IMR-90 (cell line): Measurements from ENCODE around the gene MFN2. TPM values are rescaled to one million over a fixed set of nuclear protein-coding genes. Genes with fewer than 3 reads are reported as not detected.

Experiments
- ATAC-seq: fragments of 200-7000 bp; cut with Tn5 transposase; 2 replicates; pipeline ENCODE4 v1.9.1; 2020; ENCODE audit warnings: low read depth, mild to moderate bottlenecking, moderate library complexity
- BruUV-seq: library from RNA; stranded (reverse); fragments of 400-500 nt; replicated peaks from 2 replicates; lab custom pipeline; 2021; lab: Mats Ljungman, UMichigan
- CTCF ChIA-PET: fragments of 300-600 bp; formaldehyde crosslinking; extraction: SDS; loops from one replicate; lab custom pipeline; 2021; ENCODE audit warnings: antibody characterized with exemption; lab: Yijun Ruan, JAX
- POLR2A ChIA-PET: fragments of 300-600 bp; sonication (Branson Sonifier 250); formaldehyde crosslinking; loops from one replicate; lab custom pipeline; 2022; ENCODE audit warnings: antibody characterized with exemption; ENCODE audit not compliant: unreplicated experiment; lab: Charles Lee
- DNase-seq: peaks from one replicate; pipeline ENCODE4 v3.0.0; 2013
- H2AFZ ChIP-seq: replicated peaks from 2 replicates; pipeline ENCODE3; 2013; ENCODE audit warnings: low read length, mild to moderate bottlenecking; ENCODE audit not compliant: poor library complexity
- H2AK5ac ChIP-seq: 2 replicates; pipeline ENCODE4 v1.6.1; 2013; ENCODE audit warnings: low read depth, low read length, inconsistent platforms
- H2AK9ac ChIP-seq: replicated peaks from 2 replicates; pipeline ENCODE3; 2013; ENCODE audit warnings: mild to moderate bottlenecking, low read depth, low read length, moderate library complexity; ENCODE audit not compliant: poor library complexity
- H2BK120ac ChIP-seq: 2 replicates; pipeline ENCODE4 v1.6.1; 2013; ENCODE audit warnings: low read depth, low read length, inconsistent platforms
- H2BK15ac ChIP-seq: 3 replicates; pipeline ENCODE4 v1.6.1; 2013; ENCODE audit warnings: low read depth, low read length, inconsistent platforms
- H2BK20ac ChIP-seq: 2 replicates; pipeline ENCODE4 v1.6.1; 2013; ENCODE audit warnings: low read depth, mild to moderate bottlenecking, inconsistent platforms, low read length, moderate library complexity
- H2BK5ac ChIP-seq: 2 replicates; pipeline ENCODE4 v1.6.1; 2013; ENCODE audit warnings: mild to moderate bottlenecking, low read depth, low read length, inconsistent platforms; ENCODE audit not compliant: poor library complexity, severe bottlenecking
- H3K14ac ChIP-seq: replicated peaks from 2 replicates; pipeline ENCODE4 v1.6.1; 2013; ENCODE audit warnings: low read depth, low read length, inconsistent platforms
- H3K18ac ChIP-seq: 2 replicates; pipeline ENCODE4 v1.6.1; 2013; ENCODE audit warnings: low read depth, low read length, control low read depth
- H3K23ac ChIP-seq: 2 replicates; pipeline ENCODE4 v1.6.1; 2013; ENCODE audit warnings: low read depth, low read length, inconsistent platforms
- H3K27ac ChIP-seq: 2 replicates; pipeline ENCODE4 v1.5.1; 2013; ENCODE audit warnings: mild to moderate bottlenecking, control low read depth, low read length; ENCODE audit not compliant: insufficient read depth
- H3K27me3 ChIP-seq: 2 replicates; pipeline ENCODE4 v1.6.1; 2013; ENCODE audit warnings: low read length; ENCODE audit not compliant: control insufficient read depth, insufficient read depth
- H3K36me3 ChIP-seq: 2 replicates; pipeline ENCODE4 v1.6.1; 2013; ENCODE audit warnings: low read length, mixed read lengths; ENCODE audit not compliant: control insufficient read depth, insufficient read depth
- H3K4ac ChIP-seq: 2 replicates; pipeline ENCODE4 v1.6.1; 2013; ENCODE audit warnings: low read depth, low read length, inconsistent platforms
- H3K4me1 ChIP-seq: 2 replicates; pipeline ENCODE4 v1.6.1; 2013; ENCODE audit warnings: low read length, mixed read lengths; ENCODE audit not compliant: control insufficient read depth, insufficient read depth
- H3K4me2 ChIP-seq: 2 replicates; pipeline ENCODE4 v1.6.1; 2013; ENCODE audit warnings: low read depth, mild to moderate bottlenecking, control low read depth, low read length, moderate library complexity
- H3K4me3 ChIP-seq: 2 replicates; pipeline ENCODE4 v1.5.1; 2013; ENCODE audit warnings: low read depth, mild to moderate bottlenecking, control low read depth, low read length, moderate library complexity; ENCODE audit not compliant: insufficient read depth
- H3K56ac ChIP-seq: 2 replicates; pipeline ENCODE4 v1.6.1; 2013; ENCODE audit warnings: low read length, inconsistent platforms; ENCODE audit not compliant: insufficient read depth; ENCODE audit errors: extremely low read depth
- H3K79me1 ChIP-seq, 2 experiments: 2 replicates each; pipeline ENCODE4 v1.6.1; 2013; ENCODE audit warnings: low read length in 2 of 2, inconsistent platforms in 1 of 2, low read depth in 1 of 2
- H3K9ac ChIP-seq: 2 replicates; pipeline ENCODE4 v1.6.1; 2013; ENCODE audit warnings: low read depth, low read length, control low read depth
- H3K9me1 ChIP-seq: 2 replicates; pipeline ENCODE4 v1.6.1; 2013; ENCODE audit warnings: low read length, inconsistent platforms; ENCODE audit not compliant: insufficient read depth
- H3K9me3 ChIP-seq: 2 replicates; pipeline ENCODE4 v1.6.1; 2013; ENCODE audit warnings: low read length; ENCODE audit not compliant: control insufficient read depth, insufficient read depth
- H4K20me1 ChIP-seq: 2 replicates; pipeline ENCODE4 v1.6.1; 2013; ENCODE audit warnings: low read length, inconsistent platforms; ENCODE audit not compliant: insufficient read depth
- H4K5ac ChIP-seq: 2 replicates; pipeline ENCODE4 v1.6.1; 2013; ENCODE audit warnings: mild to moderate bottlenecking, low read depth, low read length, control low read depth
- H4K8ac ChIP-seq, 2 experiments: 2 replicates each; pipeline ENCODE4 v1.6.1; 2013; ENCODE audit warnings: low read depth in 2 of 2, low read length in 2 of 2, control low read depth in 1 of 2, inconsistent platforms in 1 of 2
- H4K91ac ChIP-seq: 2 replicates; pipeline ENCODE4 v1.6.1; 2013; ENCODE audit warnings: low read depth, low read length, inconsistent platforms; ENCODE audit not compliant: insufficient read depth
- BHLHE40 ChIP-seq: fragments of 150-350 bp; IDR thresholded peaks from 2 replicates; pipeline ENCODE4 v1.6.1; 2016; ENCODE audit warnings: mild to moderate bottlenecking, low read depth, low read length
- CEBPB ChIP-seq: IDR thresholded peaks from 2 replicates; pipeline ENCODE4 v1.6.1; 2012; ENCODE audit warnings: low read depth, low read length, improper control_type of control experiment
- CHD1 ChIP-seq: IDR thresholded peaks from 2 replicates; pipeline ENCODE4 v1.6.1; 2012; ENCODE audit warnings: low read depth, low read length, improper control_type of control experiment
- CTCF ChIP-seq: conservative IDR thresholded peaks from 2 replicates; pipeline ENCODE4 v1.5.1; 2012; ENCODE audit warnings: mild to moderate bottlenecking, low read depth, low read length, improper control_type of control experiment
- ELK1 ChIP-seq: fragments of 150-350 bp; IDR thresholded peaks from 2 replicates; pipeline ENCODE4 v1.6.1; 2016; ENCODE audit warnings: low read depth, mild to moderate bottlenecking, low read length, moderate library complexity, borderline replicate concordance
- FOS ChIP-seq: fragments of 150-350 bp; IDR thresholded peaks from 2 replicates; pipeline ENCODE4 v1.6.1; 2016; ENCODE audit warnings: low read depth, low read length
- MAFK ChIP-seq: IDR thresholded peaks from 2 replicates; pipeline ENCODE4 v1.6.1; 2012; ENCODE audit warnings: low read depth, low read length, improper control_type of control experiment
- MAZ ChIP-seq: IDR thresholded peaks from 2 replicates; pipeline ENCODE4 v1.6.1; 2012; ENCODE audit warnings: low read depth, mild to moderate bottlenecking, low read length, improper control_type of control experiment, moderate library complexity, borderline replicate concordance
- MXI1 ChIP-seq: IDR thresholded peaks from 2 replicates; pipeline ENCODE4 v1.6.1; 2012; ENCODE audit warnings: low read depth, mild to moderate bottlenecking, low read length, moderate library complexity, borderline replicate concordance
- NFE2L2 ChIP-seq: fragments of 150-350 bp; IDR thresholded peaks from 2 replicates; pipeline ENCODE4 v1.6.1; 2016; ENCODE audit warnings: low read depth, mild to moderate bottlenecking, low read length
- POLR2A ChIP-seq: IDR thresholded peaks from 2 replicates; pipeline ENCODE4 v1.6.1; 2012; ENCODE audit warnings: mild to moderate bottlenecking, low read depth, low read length
- RAD21 ChIP-seq: IDR thresholded peaks from 2 replicates; pipeline ENCODE4 v1.6.1; 2012; ENCODE audit warnings: low read length, improper control_type of control experiment
- RCOR1 ChIP-seq: IDR thresholded peaks from 2 replicates; pipeline ENCODE4 v1.6.1; 2012; ENCODE audit warnings: mild to moderate bottlenecking, low read length, improper control_type of control experiment; ENCODE audit not compliant: insufficient replicate concordance
- RFX5 ChIP-seq: IDR thresholded peaks from 2 replicates; pipeline ENCODE4 v1.8.0; 2012; ENCODE audit warnings: low read depth, mild to moderate bottlenecking, low read length, moderate library complexity
- SMC3 ChIP-seq: fragments of 150-350 bp; IDR thresholded peaks from 2 replicates; pipeline ENCODE4 v1.6.1; 2016; ENCODE audit warnings: low read depth, mild to moderate bottlenecking, antibody characterized with exemption, low read length, moderate library complexity
- USF2 ChIP-seq: fragments of 150-350 bp; IDR thresholded peaks from 2 replicates; pipeline ENCODE4 v1.6.1; 2017; ENCODE audit warnings: mild to moderate bottlenecking, antibody characterized with exemption, low read length, low read depth
- WGBS, 2 experiments: methylation state at CpG; one replicate each; pipeline versions ENCODE4 v1.1.5 to v1.1.7; 2013; ENCODE audit warnings: missing lambda C conversion rate in 2 of 2; ENCODE audit not compliant: insufficient read length in 1 of 2; ENCODE audit errors: extremely low coverage in 2 of 2; 5-methylcytosine and 5-hydroxymethylcytosine counted together
- dilution Hi-C: fragments of 300-500 bp; cut with HindIII; formaldehyde crosslinking; loops from one replicate; pipeline ENCODE4 v1.14.3; 2018; ENCODE audit warnings: low sequenced_read_pairs; ENCODE audit not compliant: unreplicated experiment
- in situ Hi-C: fragments of 300-500 bp; cut with MboI; formaldehyde crosslinking; loops from 3 replicates; pipeline ENCODE4 v1.14.3; 2019; ENCODE audit warnings: low sequenced_read_pairs, inconsistent platforms, mixed read lengths
- intact Hi-C: fragments of 100-400 bp; cut with micrococcal nuclease; formaldehyde crosslinking; loops from 2 replicates; pipeline ENCODE4 v1.10.0; 2022
- polyA plus RNA-seq, 3 experiments: library from polyadenylated mRNA; depleted of rRNA; stranded (reverse); fragments of >200 nt; gene quantifications; 2 replicates each; pipeline ENCODE4 v1.2.3, GENCODE V29; 2012; ENCODE audit warnings: low replicate concordance in 1 of 3
- total RNA-seq: library from RNA; depleted of rRNA; stranded (reverse); fragments of >200 nt; gene quantifications from 2 replicates; pipeline ENCODE4 v1.2.3, GENCODE V29; 2012

MFN2 gene
- total and polyA plus RNA-seq, 2 of the 4 experiments (the other 2 are of a cell fraction), result 52.8 to 84.2 TPM

GRCh38 chr1:12059722-12060464 lies 79.6 kb downstream of the MFN2 start:
- Histone ChIP-seq H3K27ac (no peak overlapping the region), H3K14ac (no peak overlapping the region), H3K4me2 (no peak overlapping the region), H3K9me3 (peaks cover 12% of the 10 kb centered on the region), H3K4me1 (peaks cover 2% of the 10 kb centered on the region; the same call in 1 of the 2 replicates), H3K4me3 (no peak overlapping the region), H3K36me3 (no peaks in the 10 kb centered on the region), H3K79me1 (no peaks in the 10 kb centered on the region), H3K23ac (no peak overlapping the region), H2AK9ac (no peak overlapping the region), H2BK20ac (no peak overlapping the region), H2AFZ (no peak overlapping the region), H4K5ac (no peak overlapping the region), H4K91ac (no peak overlapping the region), H2AK5ac (no peak overlapping the region), H2BK120ac (no peak overlapping the region), H3K18ac (no peak overlapping the region), H2BK15ac (no peak overlapping the region), H4K20me1 (no peaks in the 10 kb centered on the region), H3K9ac (no peak overlapping the region), H2BK5ac (no peak overlapping the region), H3K27me3 (peaks cover 49% of the 10 kb centered on the region), H4K8ac (no peak overlapping the region), H3K56ac (no peak overlapping the region), H3K4ac (no peak overlapping the region), H3K9me1 (no peaks in the 10 kb centered on the region)
- ATAC-seq, result no peak
- ChIA-PET CTCF (no interaction called here), POLR2A (no interaction called here)
- in situ Hi-C loops (no loop called here), dilution Hi-C loops (no loop called here), intact Hi-C loops (no loop called here)
- 73% methylated on average over 5 of the region's 7 CpGs; no CpG with 5 or more reads in 1 of the 2 experiments for WGBS, 2 experiments
- no TSS peak for BruUV-seq
- no peak for DNase-seq
- TF ChIP-seq RAD21, result no peak
- TF ChIP-seq FOS, result no peak
- no peak for TF ChIP-seq CTCF
- TF ChIP-seq CHD1, result no peak
- TF ChIP-seq RFX5, result no peak
- no peak for TF ChIP-seq USF2
- no peak for TF ChIP-seq MAZ
- no peak for TF ChIP-seq MAFK
- no peak for TF ChIP-seq ELK1
- TF ChIP-seq RCOR1, result no peak
- TF ChIP-seq SMC3, result no peak
- TF ChIP-seq MXI1, result no peak
- no peak for TF ChIP-seq BHLHE40
- TF ChIP-seq POLR2A, result no peak
- TF ChIP-seq NFE2L2, result no peak
- TF ChIP-seq CEBPB, result no peak
